ENCODE measurements around the gene HERC3.

Gene HERC3

GRCh38 chr4:88610771-88611170, 18.5 kb downstream of the HERC3 start:
- TF ChIP-seq SPI1 (IDR thresholded peaks at IDR 0.05; ENCODE audit: borderline replicate concordance, low read depth), result no peak
- no peak for TF ChIP-seq POLR2AphosphoS5 (IDR thresholded peaks at IDR 0.05; ENCODE audit: low read depth)
- no peak for TF ChIP-seq GABPA (IDR thresholded peaks at IDR 0.05; ENCODE audit: low read depth)
- no peak for TF ChIP-seq CTCF (IDR thresholded peaks at IDR 0.05; ENCODE audit: insufficient read depth, low read length)
- TF ChIP-seq REST (IDR thresholded peaks at IDR 0.05; ENCODE audit: insufficient replicate concordance, low read depth), result no peak
- no peak overlapping the region for H3K4me3 ChIP-seq (replicated peaks; ENCODE audit: insufficient read depth, low read length)

GRCh38 chr4:88613417-88613875, 21.2 kb downstream of the HERC3 start:
- peak in 1 of 2 experiments; percentile 37 for DNase-seq (ENCODE audit: low read depth in 1 of 2, low spot score in 1 of 2)
- peak overlapping the region; percentile 22; the same call in 1 of the 2 replicates for H3K27ac ChIP-seq (replicated peaks)
- no peak for TF ChIP-seq GABPA (IDR thresholded peaks at IDR 0.05; ENCODE audit: low read depth)
- peak; percentile 75 for TF ChIP-seq SPI1 (IDR thresholded peaks at IDR 0.05; ENCODE audit: borderline replicate concordance, low read depth)
- H3K4me3 ChIP-seq (replicated peaks; ENCODE audit: insufficient read depth, low read length), result no peak overlapping the region
- no peaks in the 10 kb centered on the region for H3K27me3 ChIP-seq (ENCODE audit: insufficient read depth, poor library complexity, severe bottlenecking)

More at GRCh38 chr4:88610771-88611170, 18.5 kb downstream of the HERC3 start:
- no peak for DNase-seq (ENCODE audit: low read depth in 1 of 2, low spot score in 1 of 2)
- Histone ChIP-seq H3K27ac (replicated peaks) (no peak overlapping the region), H3K27me3 (ENCODE audit: insufficient read depth, poor library complexity, severe bottlenecking) (no peaks in the 10 kb centered on the region)

- DNase-seq (ENCODE audit: low read depth in 1 of 2, low spot score in 1 of 2), result no peak
- no peak overlapping the region for H3K27ac ChIP-seq (replicated peaks)
- no peak overlapping the region for H3K4me3 ChIP-seq (replicated peaks; ENCODE audit: insufficient read depth, low read length)
- TF ChIP-seq GABPA (IDR thresholded peaks at IDR 0.05; ENCODE audit: low read depth) (no peak), CTCF (IDR thresholded peaks at IDR 0.05; ENCODE audit: insufficient read depth, low read length) (no peak), SPI1 (IDR thresholded peaks at IDR 0.05; ENCODE audit: borderline replicate concordance, low read depth) (no peak), REST (IDR thresholded peaks at IDR 0.05; ENCODE audit: insufficient replicate concordance, low read depth) (no peak), POLR2AphosphoS5 (IDR thresholded peaks at IDR 0.05; ENCODE audit: low read depth) (no peak)
- H3K27me3 ChIP-seq (ENCODE audit: insufficient read depth, poor library complexity, severe bottlenecking), result no peaks in the 10 kb centered on the region
These were observed 21.8 kb downstream of the HERC3 start for GRCh38 chr4:88614058-88614457.

- H3K27ac ChIP-seq (replicated peaks), result no peak overlapping the region
- TF ChIP-seq GABPA (IDR thresholded peaks at IDR 0.05; ENCODE audit: low read depth) (no peak), SPI1 (IDR thresholded peaks at IDR 0.05; ENCODE audit: borderline replicate concordance, low read depth) (no peak), REST (IDR thresholded peaks at IDR 0.05; ENCODE audit: insufficient replicate concordance, low read depth) (no peak), CTCF (IDR thresholded peaks at IDR 0.05; ENCODE audit: insufficient read depth, low read length) (no peak), POLR2AphosphoS5 (IDR thresholded peaks at IDR 0.05; ENCODE audit: low read depth) (no peak)
- no peaks in the 10 kb centered on the region for H3K27me3 ChIP-seq (ENCODE audit: insufficient read depth, poor library complexity, severe bottlenecking)
- no peak for DNase-seq (ENCODE audit: low read depth in 1 of 2, low spot score in 1 of 2)
- H3K4me3 ChIP-seq (replicated peaks; ENCODE audit: insufficient read depth, low read length), result no peak overlapping the region
These were observed 24.2 kb downstream of the HERC3 start for GRCh38 chr4:88616275-88617150.

Data from HL-60 (cell line).